Esophagus squamous epithelium (tissue), 4 donors: ENCODE data around the gene CTDSPL.
"Not testable (repeated sequence)": the region's sequence is repeated elsewhere in the genome, so short reads cannot be mapped to it uniquely, and the experiment has no call there.

Experiments
- CTCF ChIP-seq, 6 experiments: fragments of 450-650 bp in 4 of 6; fragments of 200-600 bp in 2 of 6; sonication (generic) in 2 of 6; IDR thresholded peaks; one replicate each; pipeline ENCODE4 v1.5.1; 2016 to 2019; ENCODE audit warnings: antibody characterized with exemption in 6 of 6, mild to moderate bottlenecking in 4 of 6, moderate library complexity in 4 of 6
- POLR2A ChIP-seq, 4 donors: fragments of 450-650 bp; IDR thresholded peaks; one replicate each; pipeline ENCODE4 v1.6.1; 2017; ENCODE audit warnings: antibody characterized with exemption in 4 of 4, mild to moderate bottlenecking in 4 of 4, moderate library complexity in 3 of 4

- TF ChIP-seq POLR2A, CTCF (IDR thresholded peaks at IDR 0.05): not testable (repeated sequence)
Measured at GRCh38 chr3:37815156-37815555, 46.5 kb upstream of the CTDSPL start.
